Endothelial cell (in vitro differentiated cells): Measurements from ENCODE around the gene FMNL1. TPM values are rescaled to one million over a fixed set of nuclear protein-coding genes. Genes with fewer than 3 reads are reported as not detected.

Source experiments
- DNase-seq: peaks from one replicate; pipeline ENCODE4 v3.0.0; 2021; ENCODE audit warnings: low spot score
- H3K27ac Mint-ChIP-seq: one replicate; pipeline ENCODE4 v1.8.0; 2021; ENCODE audit warnings: mixed read lengths, inconsistent platforms; ENCODE audit not compliant: unreplicated experiment
- H3K27me3 Mint-ChIP-seq: one replicate; pipeline ENCODE4 v1.8.0; 2021; ENCODE audit warnings: mild to moderate bottlenecking, moderate library complexity, mixed read lengths, inconsistent platforms; ENCODE audit not compliant: unreplicated experiment
- H3K36me3 Mint-ChIP-seq: one replicate; pipeline ENCODE4 v1.8.0; 2021; ENCODE audit warnings: mild to moderate bottlenecking, low read depth, mixed read lengths, inconsistent platforms; ENCODE audit not compliant: unreplicated experiment
- H3K4me1 Mint-ChIP-seq: one replicate; pipeline ENCODE4 v1.8.0; 2021; ENCODE audit warnings: mild to moderate bottlenecking, mixed read lengths, inconsistent platforms; ENCODE audit not compliant: unreplicated experiment
- H3K4me3 Mint-ChIP-seq: one replicate; pipeline ENCODE4 v1.8.0; 2021; ENCODE audit warnings: mild to moderate bottlenecking, mixed read lengths, inconsistent platforms; ENCODE audit not compliant: unreplicated experiment
- H3K9me3 Mint-ChIP-seq: one replicate; pipeline ENCODE4 v1.8.0; 2021; ENCODE audit warnings: mixed read lengths, inconsistent platforms; ENCODE audit not compliant: unreplicated experiment
- CTCF ChIP-seq: fragments of 200-600 bp; sonication (generic); IDR thresholded peaks from one replicate; pipeline ENCODE4 v1.5.0; 2021; ENCODE audit warnings: antibody characterized with exemption; ENCODE audit not compliant: unreplicated experiment
- total RNA-seq: library from RNA; stranded (reverse); fragmentation: NEBNext Ultra II Directional; extraction: Animal tissue kit (Norgen Biotek cat#: 25700); gene quantifications from one replicate; pipeline ENCODE4 v1.2.1, GENCODE V29; 2021; ENCODE audit not compliant: unreplicated experiment

FMNL1 gene
- total RNA-seq, 1 donor from 2014 or later, result 103 TPM

- Mint-ChIP-seq H3K36me3 (no peaks in the 10 kb centered on the region), H3K4me1 (no peaks in the 10 kb centered on the region), H3K4me3 (no peak overlapping the region), H3K27ac (no peak overlapping the region), H3K27me3 (peaks cover 5% of the 10 kb centered on the region), H3K9me3 (no peaks in the 10 kb centered on the region)
- DNase-seq, result no peak
- TF ChIP-seq CTCF, result no peak
These were observed 71.9 kb downstream of the FMNL1 start for GRCh38 chr17:45293413-45294211.

DNA sequence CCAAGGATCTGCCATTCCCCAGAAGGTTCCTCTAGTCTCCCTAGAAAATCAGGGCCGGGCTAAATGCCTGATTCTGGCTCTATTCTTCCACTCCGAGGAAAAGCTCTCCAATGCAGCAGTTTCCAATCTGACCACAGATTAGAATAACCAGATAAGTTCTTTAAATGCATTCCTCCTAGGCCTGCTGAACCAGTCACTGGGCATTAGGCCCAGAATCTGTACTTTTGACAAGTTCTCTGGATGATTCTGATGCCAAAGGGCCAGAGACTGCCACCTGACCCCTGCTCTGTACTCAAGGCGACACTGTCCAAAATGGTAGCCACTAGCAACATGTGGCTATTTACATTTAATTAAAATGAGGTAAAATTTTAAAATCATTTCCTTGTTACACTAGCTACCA is 72.8 kb downstream of the FMNL1 start:
- Mint-ChIP-seq H3K36me3 (no peaks in the 10 kb centered on the region), H3K27me3 (peaks cover 5% of the 10 kb centered on the region), H3K27ac (no peak overlapping the region), H3K4me3 (no peak overlapping the region), H3K4me1 (peaks cover 2% of the 10 kb centered on the region), H3K9me3 (no peaks in the 10 kb centered on the region)
- no peak for DNase-seq
- no peak for TF ChIP-seq CTCF

DNA sequence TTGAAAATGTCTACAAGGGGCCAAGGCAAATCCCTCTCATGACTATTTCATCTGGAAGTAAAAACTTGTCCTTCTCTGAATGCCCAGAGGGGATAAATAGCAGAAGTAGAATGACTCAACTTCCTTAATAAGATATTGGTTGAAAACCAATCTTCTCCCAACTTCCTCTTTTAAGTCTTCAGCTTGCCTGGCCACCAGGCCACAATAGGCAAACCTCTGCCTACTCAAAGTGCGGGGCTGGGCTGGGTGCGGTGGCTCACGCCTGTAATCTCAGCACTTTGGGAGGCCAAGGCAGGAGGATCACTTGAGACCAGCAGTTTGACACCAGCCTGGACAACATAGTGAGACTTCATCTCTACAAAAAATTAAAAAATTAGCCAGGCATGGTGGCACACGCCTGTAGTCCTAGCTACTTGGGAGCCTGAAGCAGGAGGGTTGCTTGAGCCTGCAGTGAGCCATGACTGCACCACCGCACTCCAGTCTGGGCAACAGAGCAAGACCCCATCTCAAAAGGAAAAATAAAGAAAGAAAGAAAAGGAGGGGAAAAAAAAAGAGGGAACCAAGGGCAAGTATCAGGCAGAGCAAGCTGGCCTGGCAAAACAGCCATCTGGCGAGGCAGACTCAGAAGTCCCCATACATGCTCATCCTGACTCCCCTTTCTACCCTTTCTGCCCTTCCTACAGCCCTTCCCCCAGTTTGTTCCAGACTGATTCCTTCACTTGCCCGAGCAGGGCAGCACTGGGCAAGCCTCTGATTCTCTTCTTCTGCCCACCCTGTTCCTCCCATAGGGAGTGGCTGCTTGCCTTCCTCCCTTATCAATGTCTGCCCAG is 74.5 kb downstream of the FMNL1 start:
- Mint-ChIP-seq H3K4me1 (peaks cover 6% of the 10 kb centered on the region), H3K27me3 (peaks cover 5% of the 10 kb centered on the region), H3K27ac (no peak overlapping the region), H3K4me3 (no peak overlapping the region), H3K9me3 (no peaks in the 10 kb centered on the region), H3K36me3 (no peaks in the 10 kb centered on the region)
- DNase-seq, result no peak
- no peak for TF ChIP-seq CTCF

- Mint-ChIP-seq H3K4me3 (no peak overlapping the region), H3K27ac (no peak overlapping the region), H3K4me1 (peaks cover 6% of the 10 kb centered on the region), H3K9me3 (no peaks in the 10 kb centered on the region), H3K27me3 (peaks cover 5% of the 10 kb centered on the region), H3K36me3 (no peaks in the 10 kb centered on the region)
- TF ChIP-seq CTCF, result no peak
- no peak for DNase-seq
These were observed 75.1 kb downstream of the FMNL1 start for GRCh38 chr17:45296833-45297124.

Other genes with a start within 250 kb of the FMNL1 start
- 29.2 TPM for gene DCAKD, start 170.3 kb upstream of the FMNL1 start, total RNA-seq
- 85.8 TPM for gene NMT1, start 160.6 kb upstream of the FMNL1 start, total RNA-seq
- 9.7 TPM for gene PLCD3, start 89.4 kb upstream of the FMNL1 start, total RNA-seq
- 9.4 TPM for gene ACBD4, start 86.2 kb upstream of the FMNL1 start, total RNA-seq
- gene HEXIM1, start 73.4 kb upstream of the FMNL1 start, total RNA-seq, result 22.6 TPM
- 13.0 TPM for gene HEXIM2, start 60.0 kb upstream of the FMNL1 start, total RNA-seq
- not detected for gene SPATA32, start 40.2 kb downstream of the FMNL1 start, total RNA-seq
- 5.2 TPM for gene MAP3K14, start 95.1 kb downstream of the FMNL1 start, total RNA-seq
- gene ARHGAP27, start 211.0 kb downstream of the FMNL1 start, total RNA-seq, result 155 TPM